Mesenchymal stem cell (in vitro differentiated cells and primary cell): ENCODE measurements around the gene REPIN1.

Experiments
- DNase-seq: peaks from one replicate; pipeline ENCODE4 v3.0.0-alpha.2; 2013
- H2AFZ ChIP-seq: one replicate; pipeline ENCODE4 v1.6.1; 2013; ENCODE audit warnings: low read depth, mild to moderate bottlenecking, control low read depth, inconsistent platforms, low read length, moderate library complexity
- H2AK5ac ChIP-seq: 2 replicates; pipeline ENCODE4 v1.6.1; 2013; ENCODE audit warnings: low read length, moderate library complexity, mild to moderate bottlenecking, inconsistent platforms; ENCODE audit not compliant: severe bottlenecking
- H2BK120ac ChIP-seq: one replicate; pipeline ENCODE4 v1.6.1; 2013; ENCODE audit warnings: low read depth, mild to moderate bottlenecking, inconsistent platforms, low read length, moderate library complexity
- H2BK12ac ChIP-seq, 2 experiments: one replicate each; pipeline ENCODE4 v1.6.1; 2013; ENCODE audit warnings: inconsistent platforms in 2 of 2, low read length in 2 of 2, mild to moderate bottlenecking in 2 of 2, moderate library complexity in 2 of 2, control low read depth in 1 of 2
- H2BK15ac ChIP-seq: one replicate; pipeline ENCODE4 v1.6.1; 2013; ENCODE audit warnings: mild to moderate bottlenecking, low read depth, inconsistent platforms; ENCODE audit not compliant: poor library complexity, severe bottlenecking
- H2BK5ac ChIP-seq: 2 replicates; pipeline ENCODE4 v1.6.1; 2013; ENCODE audit warnings: low read depth, mild to moderate bottlenecking, low read length, control low read depth, inconsistent platforms; ENCODE audit not compliant: poor library complexity, severe bottlenecking
- H3K14ac ChIP-seq, 2 experiments: one replicate each; pipeline ENCODE4 v1.6.1; 2013; ENCODE audit warnings: inconsistent platforms in 2 of 2, low read length in 2 of 2, control low read depth in 1 of 2, mild to moderate bottlenecking in 1 of 2, moderate library complexity in 1 of 2
- H3K18ac ChIP-seq, 2 experiments: one replicate each; pipeline ENCODE4 v1.6.1; 2013; ENCODE audit warnings: inconsistent platforms in 2 of 2, low read length in 2 of 2, control low read depth in 1 of 2, low read depth in 1 of 2, mild to moderate bottlenecking in 1 of 2
- H3K23ac ChIP-seq, 2 experiments: one replicate each; pipeline ENCODE4 v1.6.1; 2013; ENCODE audit warnings: inconsistent platforms in 2 of 2, low read length in 2 of 2, mild to moderate bottlenecking in 2 of 2, moderate library complexity in 2 of 2, control low read depth in 1 of 2
- H3K27ac ChIP-seq: 2 replicates; pipeline ENCODE4 v1.5.1; 2013; ENCODE audit warnings: mild to moderate bottlenecking, moderate library complexity, low read length, control low read depth, inconsistent platforms; ENCODE audit not compliant: poor library complexity, severe bottlenecking
- H3K27me3 ChIP-seq, 2 experiments: 2 replicates each; pipeline versions ENCODE4 v1.6.1 to v1.7.0; 2013; ENCODE audit warnings: low read length in 2 of 2, mild to moderate bottlenecking in 2 of 2, moderate library complexity in 2 of 2, control low read depth in 1 of 2, inconsistent platforms in 1 of 2; ENCODE audit not compliant: control insufficient read depth in 1 of 2, insufficient read depth in 1 of 2
- H3K36me3 ChIP-seq, 2 experiments: 2 replicates each; pipeline versions ENCODE4 v1.6.1 to v1.7.0; 2013; ENCODE audit warnings: low read length in 2 of 2, control low read depth in 1 of 2, inconsistent platforms in 1 of 2, low read depth in 1 of 2, mild to moderate bottlenecking in 1 of 2; ENCODE audit not compliant: insufficient read depth in 2 of 2, control insufficient read depth in 1 of 2
- H3K4ac ChIP-seq, 2 experiments: one replicate each; pipeline ENCODE4 v1.6.1; 2013; ENCODE audit warnings: inconsistent platforms in 2 of 2, low read length in 2 of 2, mild to moderate bottlenecking in 2 of 2, moderate library complexity in 2 of 2, control low read depth in 1 of 2, low read depth in 1 of 2
- H3K4me1 ChIP-seq: 2 replicates; pipeline ENCODE4 v1.6.1; 2013; ENCODE audit warnings: low read depth, low read length, control low read depth; ENCODE audit not compliant: control insufficient read depth, insufficient read depth
- H3K4me2 ChIP-seq: 2 replicates; pipeline ENCODE4 v1.6.1; 2013; ENCODE audit warnings: low read length, mild to moderate bottlenecking, inconsistent platforms; ENCODE audit not compliant: poor library complexity, severe bottlenecking
- H3K4me3 ChIP-seq, 2 experiments: 2 replicates each; pipeline versions ENCODE4 v1.5.1 to v1.7.0; 2013; ENCODE audit warnings: low read length in 2 of 2, mild to moderate bottlenecking in 2 of 2, control low read depth in 1 of 2, low read depth in 1 of 2; ENCODE audit not compliant: insufficient read depth in 1 of 2
- H3K79me1 ChIP-seq: replicated peaks from 2 replicates; pipeline ENCODE4 v1.6.1; 2013; ENCODE audit warnings: mild to moderate bottlenecking, control low read depth, low read length, inconsistent platforms; ENCODE audit not compliant: poor library complexity, severe bottlenecking
- H3K9ac ChIP-seq: 2 replicates; pipeline ENCODE4 v1.7.0; 2013; ENCODE audit warnings: mild to moderate bottlenecking, low read length, moderate library complexity
- H3K9me3 ChIP-seq: 2 replicates; pipeline ENCODE4 v1.7.0; 2013; ENCODE audit warnings: mild to moderate bottlenecking, low read length; ENCODE audit not compliant: control insufficient read depth
- H4K8ac ChIP-seq: one replicate; pipeline ENCODE4 v1.6.1; 2013; ENCODE audit warnings: inconsistent platforms, mild to moderate bottlenecking, low read length, moderate library complexity
- H4K91ac ChIP-seq: one replicate; pipeline ENCODE4 v1.6.1; 2013; ENCODE audit warnings: mild to moderate bottlenecking, low read length, inconsistent platforms
- WGBS: methylation state at CpG from one replicate; pipeline ENCODE4 v1.1.7; 2013; ENCODE audit warnings: mixed read lengths; 5-methylcytosine and 5-hydroxymethylcytosine counted together

REPIN1 gene

GRCh38 chr7:150363872-150364271 lies 4.8 kb upstream of the REPIN1 start:
- Histone ChIP-seq H3K4me2 (no peak overlapping the region), H3K27me3 (peaks cover 13 to 17% of the 10 kb centered on the region in 2 experiments), H3K14ac (no peak overlapping the region), H3K18ac (no peak overlapping the region), H3K4me3 (no peak overlapping the region), H3K23ac (no peak overlapping the region), H2BK15ac (no peak overlapping the region), H2AFZ (no peak overlapping the region), H2AK5ac (no peak overlapping the region), H3K27ac (no peak overlapping the region), H3K9ac (no peak overlapping the region), H3K9me3 (no peaks in the 10 kb centered on the region), H3K36me3 (peaks cover 0 to 4% of the 10 kb centered on the region in 2 experiments), H4K91ac (no peak overlapping the region), H3K4ac (no peak overlapping the region), H3K79me1 (no peaks in the 10 kb centered on the region), H3K4me1 (peaks cover 7% of the 10 kb centered on the region), H2BK120ac (no peak overlapping the region), H4K8ac (no peak overlapping the region), H2BK5ac (no peak overlapping the region), H2BK12ac (no peak overlapping the region)
- DNase-seq: no peak
- 82% methylated on average over 5 of the region's 5 CpGs for WGBS

DNA sequence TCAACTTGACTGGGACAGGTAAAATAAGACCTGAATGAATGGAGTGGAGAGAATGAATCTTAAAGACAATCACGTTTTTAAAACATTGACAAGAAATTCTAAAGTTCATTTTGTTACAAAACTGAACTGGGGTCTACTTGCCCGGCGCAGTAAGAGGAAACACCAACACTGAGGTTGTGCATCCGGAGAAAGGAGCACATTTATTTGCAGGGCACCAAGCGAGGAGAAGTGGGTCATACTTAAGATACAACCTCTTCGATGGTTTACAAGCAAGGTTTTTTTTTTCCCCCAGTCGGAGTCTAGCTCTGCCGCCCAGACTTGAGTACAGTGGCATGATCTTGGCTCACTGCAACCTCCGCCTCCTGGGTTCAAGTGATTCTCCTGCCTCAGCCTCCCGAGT lies 3.4 kb upstream of the REPIN1 start:
- no peak overlapping the region for H3K14ac ChIP-seq
- H2BK15ac ChIP-seq: no peak overlapping the region
- no peak overlapping the region for H4K8ac ChIP-seq
- H3K9me3 ChIP-seq: no peaks in the 10 kb centered on the region
- H3K27me3 ChIP-seq: peaks cover 13 to 17% of the 10 kb centered on the region in 2 experiments
- no peak overlapping the region for H2BK5ac ChIP-seq
- peaks cover 0 to 2% of the 10 kb centered on the region in 2 experiments for H3K36me3 ChIP-seq
- no peak overlapping the region for H3K4me3 ChIP-seq
- H3K79me1 ChIP-seq: peaks cover 1% of the 10 kb centered on the region
- H4K91ac ChIP-seq: no peak overlapping the region
- no peak overlapping the region for H3K23ac ChIP-seq
- no peak overlapping the region for H2BK120ac ChIP-seq
- H3K27ac ChIP-seq: no peak overlapping the region
- H2BK12ac ChIP-seq: no peak overlapping the region
- no peak for DNase-seq
- no peak overlapping the region for H3K18ac ChIP-seq
- H3K4me2 ChIP-seq: no peak overlapping the region
- H2AFZ ChIP-seq: no peak overlapping the region
- 96% methylated on average over 10 of the region's 10 CpGs for WGBS
- H3K4me1 ChIP-seq: peaks cover 11% of the 10 kb centered on the region
- H3K4ac ChIP-seq: no peak overlapping the region
- no peak overlapping the region for H2AK5ac ChIP-seq
- H3K9ac ChIP-seq: no peak overlapping the region

- Histone ChIP-seq H3K79me1 (peaks cover 1% of the 10 kb centered on the region), H3K9ac (no peak overlapping the region)
Observed at GRCh38 chr7:150365673-150366398, 2.8 kb upstream of the REPIN1 start.

DNA sequence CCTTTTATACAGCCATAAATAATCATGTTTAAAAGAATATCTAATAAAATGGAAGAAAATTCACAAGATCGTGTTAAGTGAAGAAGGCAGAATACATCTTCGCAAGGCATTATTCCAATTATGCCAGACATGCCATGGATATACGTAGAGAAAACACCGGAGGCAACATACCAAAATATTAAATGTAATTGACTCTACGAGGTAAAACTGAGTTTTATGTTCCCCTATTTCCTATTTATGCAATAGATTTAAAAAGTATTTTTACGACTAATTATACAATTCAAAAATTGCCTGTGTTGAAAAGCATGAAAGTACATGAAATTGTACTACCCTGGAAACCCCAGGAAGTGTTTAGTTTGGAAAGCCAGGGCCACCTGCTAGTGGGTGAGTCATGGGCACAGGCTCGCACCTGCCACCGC lies 936 bp upstream of the REPIN1 start:
- peak; percentile 60 for DNase-seq
- Histone ChIP-seq H2BK5ac (no peak overlapping the region), H4K91ac (no peak overlapping the region), H3K23ac (no peak overlapping the region), H3K4me1 (peaks cover 28% of the 10 kb centered on the region), H2BK12ac (peak overlapping the region in 1 of 2 experiments; percentile 76), H2BK120ac (peak overlapping the region; percentile 59), H3K79me1 (peaks cover 17% of the 10 kb centered on the region), H3K14ac (no peak overlapping the region), H3K36me3 (peaks cover 5 to 21% of the 10 kb centered on the region in 2 experiments), H3K27me3 (peaks cover 4 to 9% of the 10 kb centered on the region in 2 experiments), H3K4me3 (peak overlapping the region; percentile 47 to 96), H2BK15ac (peak overlapping the region; percentile 60), H3K4me2 (peak overlapping the region; percentile 92), H3K18ac (peak overlapping the region in 1 of 2 experiments; percentile 49), H4K8ac (peak overlapping the region; percentile 33), H3K4ac (peak overlapping the region in 1 of 2 experiments; percentile 84), H3K9ac (peak overlapping the region; percentile 90), H2AFZ (peak overlapping the region; percentile 46), H3K9me3 (no peaks in the 10 kb centered on the region), H2AK5ac (no peak overlapping the region), H3K27ac (peak overlapping the region; percentile 83)
- 64% methylated on average over 6 of the region's 8 CpGs for WGBS

More at GRCh38 chr7:150365673-150366398, 2.8 kb upstream of the REPIN1 start:
- Histone ChIP-seq H2AK5ac (no peak overlapping the region), H2BK5ac (no peak overlapping the region), H2BK15ac (no peak overlapping the region), H3K36me3 (peaks cover 0 to 3% of the 10 kb centered on the region in 2 experiments), H3K23ac (no peak overlapping the region), H3K4ac (no peak overlapping the region), H3K14ac (no peak overlapping the region), H3K18ac (no peak overlapping the region), H2BK120ac (no peak overlapping the region), H3K27me3 (peaks cover 13 to 17% of the 10 kb centered on the region in 2 experiments), H2BK12ac (no peak overlapping the region), H3K27ac (no peak overlapping the region), H4K91ac (no peak overlapping the region), H2AFZ (no peak overlapping the region), H3K4me1 (peaks cover 16% of the 10 kb centered on the region), H4K8ac (no peak overlapping the region), H3K4me3 (no peak overlapping the region), H3K4me2 (no peak overlapping the region), H3K9me3 (no peaks in the 10 kb centered on the region)
- 95% methylated on average over 4 of the region's 5 CpGs for WGBS
- DNase-seq: no peak
